Psoas muscle (tissue), 8 donors: ENCODE measurements around the gene SH2D4B. TPM values are rescaled to one million over a fixed set of nuclear protein-coding genes. Genes with fewer than 3 reads are reported as not detected.

ENCODE experiments used
- ATAC-seq, 4 donors: fragments of 200-7000 bp; cut with Tn5 transposase; one replicate each; pipeline ENCODE4 v1.9.1; 2020; ENCODE audit warnings: moderate library complexity in 3 of 4, mild to moderate bottlenecking in 2 of 4
- DNase-seq, 2 donors: peaks; one replicate each; pipeline ENCODE4 v3.0.0-alpha.2; 2020
- H3K27ac ChIP-seq: fragments of 200-600 bp; one replicate; pipeline ENCODE4 v1.8.0; 2022
- H3K27me3 ChIP-seq, 3 donors: fragments of 200-600 bp in 1 of 3; one replicate each; pipeline versions ENCODE4 v1.6.1 to v1.8.0; 2013 to 2022; ENCODE audit warnings: low read length in 2 of 3, mild to moderate bottlenecking in 2 of 3, moderate library complexity in 1 of 3; ENCODE audit not compliant: insufficient read depth in 3 of 3
- H3K36me3 ChIP-seq, 2 donors: fragments of 200-600 bp in 1 of 2; one replicate each; pipeline versions ENCODE4 v1.6.1 to v1.8.0; 2013 to 2022; ENCODE audit warnings: low read depth in 1 of 2, mild to moderate bottlenecking in 1 of 2, moderate library complexity in 1 of 2; ENCODE audit not compliant: insufficient read depth in 1 of 2
- H3K4me1 ChIP-seq: fragments of 200-600 bp; one replicate; pipeline ENCODE4 v1.8.0; 2022
- H3K4me3 ChIP-seq: fragments of 200-600 bp; one replicate; pipeline ENCODE4 v1.8.0; 2022; ENCODE audit warnings: mild to moderate bottlenecking
- H3K9me3 ChIP-seq: fragments of 200-600 bp; one replicate; pipeline ENCODE4 v1.8.0; 2022
- CTCF ChIP-seq: fragments of 200-600 bp; IDR thresholded peaks from one replicate; pipeline ENCODE4 v1.8.0; 2022; ENCODE audit warnings: antibody characterized with exemption
- WGBS, 3 donors: extraction: QIAGEN DNeasy Blood & Tissue Kit; methylation state at CpG; one replicate each; pipeline versions ENCODE4 v1.1.6 to v1.1.7; 2013; 5-methylcytosine and 5-hydroxymethylcytosine counted together
- intact Hi-C, 2 donors: fragments of 100-400 bp; cut with DNase I; formaldehyde crosslinking; loops; one replicate each; pipeline versions ENCODE4 v1.11.0 to v1.14.2; 2022
- polyA plus RNA-seq, 3 donors: library from polyadenylated mRNA; stranded (reverse); fragments of 200-250 nt; gene quantifications; one replicate each; pipeline ENCODE4 v1.2.3, GENCODE V29; 2013
- total RNA-seq, 4 donors: library from RNA; stranded (reverse); fragmentation: NEBNext Ultra II Directional in 2 of 4; extraction: Animal tissue kit (Norgen Biotek cat#: 25700) in 2 of 4; gene quantifications; one replicate each; pipeline versions ENCODE4 v1.2.1 to v1.2.4, GENCODE V29; 2021 to 2023
- donor health status: healthy with polysubstance abuse.
- donor health status: DM: no; HTN: no; CAD: no; lungs with moderate emphysema.
- donor health status: Bipolar disorder and iron deficiency.
- donor health status: healthy.
- donor health status: DM: yes; HTN: yes; CAD: no.
- donor health status: DM: no; HTN: no; CAD: no.
- donor health status: DM: no; HTN: no; CAD: no.
- donor health status: DM: yes; HTN: yes; CAD: no.

SH2D4B gene
- total and polyA plus RNA-seq, 7 donors = 0.01 TPM; not detected in 6

DNA sequence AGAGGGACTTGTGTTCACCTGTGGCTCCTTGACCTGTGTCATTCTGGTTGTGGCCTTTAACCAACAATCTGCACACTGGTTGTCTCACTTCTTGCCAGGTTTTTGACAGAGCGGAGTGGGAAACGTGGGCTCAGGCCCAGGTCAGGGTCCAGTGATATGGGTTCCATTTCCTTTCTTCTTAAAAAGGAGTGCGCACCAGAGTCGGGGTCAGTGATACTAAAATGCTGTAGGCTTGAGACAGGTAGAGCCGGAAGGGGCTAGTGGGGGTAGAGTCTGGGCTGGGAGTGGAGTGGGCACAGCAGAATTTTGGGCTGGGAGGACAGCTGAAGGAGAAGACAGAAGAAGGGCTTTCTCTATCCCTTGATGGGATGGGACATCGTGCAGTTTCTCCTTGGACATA is 61.2 kb downstream of the SH2D4B start:
- DNase-seq = no peak
- Histone ChIP-seq H3K36me3 (no peaks in the 10 kb centered on the region), H3K4me1 (no peaks in the 10 kb centered on the region), H3K27me3 (peaks cover 0 to 2% (median 0%) of the 10 kb centered on the region in 3 donors), H3K4me3 (no peak overlapping the region), H3K27ac (no peak overlapping the region), H3K9me3 (no peaks in the 10 kb centered on the region)
- TF ChIP-seq CTCF = no peak
- ATAC-seq = no peak
- intact Hi-C loops = no loop called here
- 86 to 92% (median 90%) methylated on average over 6 of the region's 6 CpGs for WGBS, 3 donors

- H3K4me1 ChIP-seq = no peaks in the 10 kb centered on the region
- no peaks in the 10 kb centered on the region for H3K9me3 ChIP-seq
- no peak for ATAC-seq
- DNase-seq = no peak
- intact Hi-C loops = no loop called here
- 34 to 39% (median 36%) methylated on average over 8 of the region's 8 CpGs for WGBS, 3 donors
- no peaks in the 10 kb centered on the region for H3K36me3 ChIP-seq
- H3K4me3 ChIP-seq = no peak overlapping the region
- no peak overlapping the region for H3K27ac ChIP-seq
- H3K27me3 ChIP-seq = peaks cover 0 to 2% (median 0%) of the 10 kb centered on the region in 3 donors
- TF ChIP-seq CTCF = peak; percentile 39
These were observed 61.7 kb downstream of the SH2D4B start for GRCh38 chr10:80599424-80599847.

- H3K4me3 ChIP-seq = no peak overlapping the region
- intact Hi-C loops = no loop called here
These were observed 62.6 kb downstream of the SH2D4B start for GRCh38 chr10:80600256-80600655.

GRCh38 chr10:80602881-80603280 is 65.2 kb downstream of the SH2D4B start:
- H3K4me3 ChIP-seq = no peak overlapping the region
- H3K9me3 ChIP-seq = no peaks in the 10 kb centered on the region
- intact Hi-C loops = no loop called here
- H3K27me3 ChIP-seq = no peaks in the 10 kb centered on the region
- H3K27ac ChIP-seq = no peak overlapping the region
- 87 to 93% (median 88%) methylated on average over 4 of the region's 4 CpGs for WGBS, 3 donors
- no peaks in the 10 kb centered on the region for H3K4me1 ChIP-seq
- DNase-seq = no peak
- H3K36me3 ChIP-seq = no peaks in the 10 kb centered on the region
- no peak for ATAC-seq
- TF ChIP-seq CTCF = no peak

More at GRCh38 chr10:80600256-80600655, 62.6 kb downstream of the SH2D4B start:
- Histone ChIP-seq H3K27ac (no peak overlapping the region), H3K9me3 (no peaks in the 10 kb centered on the region), H3K36me3 (no peaks in the 10 kb centered on the region), H3K4me1 (no peaks in the 10 kb centered on the region), H3K27me3 (peaks cover 0 to 2% (median 0%) of the 10 kb centered on the region in 3 donors)
- WGBS, 3 donors = 43 to 53% (median 46%) methylated on average over 3 of the region's 3 CpGs
- no peak for ATAC-seq
- TF ChIP-seq CTCF = no peak
- DNase-seq = no peak

DNA sequence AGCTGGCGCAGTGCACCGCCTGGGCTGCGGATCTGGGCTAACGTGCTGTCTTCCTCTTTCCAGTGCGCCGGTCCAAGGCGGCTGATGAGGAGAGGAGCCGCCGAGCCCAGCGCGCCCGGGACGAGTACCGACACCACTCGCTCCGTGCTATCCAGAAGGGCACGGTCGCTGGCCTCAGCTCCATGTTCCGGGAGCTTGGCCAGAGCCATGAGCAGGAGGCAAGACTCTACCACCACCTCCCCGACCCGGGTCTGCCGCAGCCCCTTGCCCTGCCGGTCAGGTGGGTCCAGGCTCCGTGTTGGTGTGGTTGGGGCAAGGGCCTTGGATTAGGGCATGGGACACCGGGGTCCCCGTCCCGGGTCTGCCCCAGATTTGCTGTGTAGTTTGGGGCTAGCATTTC is 65.8 kb downstream of the SH2D4B start:
- no peak overlapping the region for H3K4me3 ChIP-seq
- H3K36me3 ChIP-seq = no peaks in the 10 kb centered on the region
- ATAC-seq (no peak), DNase-seq (no peak)
- H3K4me1 ChIP-seq = no peaks in the 10 kb centered on the region
- intact Hi-C loops = no loop called here
- no peak overlapping the region for H3K27ac ChIP-seq
- WGBS, 3 donors = 92 to 93% (median 93%) methylated on average over 27 of the region's 27 CpGs
- TF ChIP-seq CTCF = no peak
- H3K9me3 ChIP-seq = no peaks in the 10 kb centered on the region
- no peaks in the 10 kb centered on the region for H3K27me3 ChIP-seq
